Neural progenitor cell (in vitro differentiated cells): Measurements from ENCODE around the gene CBY1.

Source experiments
- CTCF ChIP-seq: fragments of 200-600 bp; sonication (generic); IDR thresholded peaks from 2 replicates; pipeline ENCODE4 v1.5.1; 2017; ENCODE audit warnings: antibody characterized with exemption, mild to moderate bottlenecking
- EZH2 ChIP-seq: fragments of 200-600 bp; sonication (generic); IDR thresholded peaks from 2 replicates; pipeline ENCODE4 v1.6.1; 2017; ENCODE audit warnings: antibody characterized with exemption, mild to moderate bottlenecking, moderate library complexity
- EZH2phosphoT487 ChIP-seq: fragments of 200-600 bp; sonication (generic); IDR thresholded peaks from 2 replicates; pipeline ENCODE4 v1.6.1; 2017; ENCODE audit warnings: antibody characterized with exemption

GRCh38 chr22:38649841-38650522 is 6.5 kb upstream of the CBY1 start:
- no peak for TF ChIP-seq CTCF
- TF ChIP-seq EZH2 = no peak
- TF ChIP-seq EZH2phosphoT487 = no peak
